Measurements from ENCODE around the gene C1orf198.

GRCh38 chr1:230820568-230820967, 47.8 kb downstream of the C1orf198 start:
- no peak for TF ChIP-seq CTCF (IDR thresholded peaks at IDR 0.05; ENCODE audit: low read depth, low read length, poor library complexity, severe bottlenecking)
- no peak for TF ChIP-seq EZH2phosphoT487 (IDR thresholded peaks at IDR 0.05; ENCODE audit: borderline replicate concordance, low read length)
